Breast epithelium (tissue), 3 donors: Measurements from ENCODE around the gene WDR93.

Experiments used
- CTCF ChIP-seq, 3 donors: fragments of 450-650 bp; IDR thresholded peaks; one replicate each; pipeline ENCODE4 v1.5.1; 2016 to 2017; ENCODE audit warnings: antibody characterized with exemption in 3 of 3, mild to moderate bottlenecking in 3 of 3, moderate library complexity in 3 of 3
- POLR2A ChIP-seq: fragments of 450-650 bp; IDR thresholded peaks from one replicate; pipeline ENCODE4 v1.6.1; 2016; ENCODE audit warnings: antibody characterized with exemption, mild to moderate bottlenecking, moderate library complexity
- POLR2AphosphoS5 ChIP-seq, 3 donors: sonication (generic); formaldehyde crosslinking; IDR thresholded peaks; one replicate each; pipeline ENCODE4 v1.6.1; 2017; ENCODE audit warnings: antibody characterized with exemption in 3 of 3

GRCh38 chr15:89781055-89781454 lies 90.4 kb downstream of the WDR93 start:
- TF ChIP-seq CTCF (IDR thresholded peaks at IDR 0.05) (no peak), POLR2A (no peak), POLR2AphosphoS5 (IDR thresholded peaks at IDR 0.05) (no peak)
